D721Med (cell line): Measurements from ENCODE around the gene IFNB1.

Experiments used
- DNase-seq: peaks from one replicate; pipeline ENCODE4 v3.0.0; 2011; ENCODE audit warnings: low spot score; ENCODE audit not compliant: insufficient read length
- FAIRE-seq: peaks from 2 replicates; lab custom pipeline; 2011; peaks lifted over from hg19 to GRCh38; lab: Jason Lieb, UNC
- TF ChIP-seq, protein P1 (sequence below): IDR thresholded peaks from 2 replicates; pipeline ENCODE4 v1.5.1; 2012; ENCODE audit warnings: mild to moderate bottlenecking, control low read depth; ENCODE audit not compliant: insufficient read depth; ENCODE audit errors: missing control alignments

Gene IFNB1

DNA sequence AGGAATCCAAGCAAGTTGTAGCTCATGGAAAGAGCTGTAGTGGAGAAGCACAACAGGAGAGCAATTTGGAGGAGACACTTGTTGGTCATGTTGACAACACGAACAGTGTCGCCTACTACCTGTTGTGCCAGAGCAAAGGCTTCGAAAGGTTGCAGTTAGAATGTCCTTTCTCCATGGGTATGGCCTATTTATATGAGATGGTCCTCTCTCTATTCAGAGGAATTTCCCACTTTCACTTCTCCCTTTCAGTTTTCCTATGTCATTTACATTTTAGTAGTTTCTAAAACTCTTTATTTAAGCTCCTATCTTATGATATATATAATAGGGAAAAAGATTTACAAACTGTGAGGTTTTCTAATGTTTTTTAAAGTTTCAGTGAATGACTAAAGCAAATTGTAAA, at the start of gene IFNB1:
TSS of gene IFNB1 (minus strand) at position 162 of the 400 bp plus-strand sequence. CDS start at position 89, 73 bp downstream.
- TF ChIP-seq, protein P1, sequence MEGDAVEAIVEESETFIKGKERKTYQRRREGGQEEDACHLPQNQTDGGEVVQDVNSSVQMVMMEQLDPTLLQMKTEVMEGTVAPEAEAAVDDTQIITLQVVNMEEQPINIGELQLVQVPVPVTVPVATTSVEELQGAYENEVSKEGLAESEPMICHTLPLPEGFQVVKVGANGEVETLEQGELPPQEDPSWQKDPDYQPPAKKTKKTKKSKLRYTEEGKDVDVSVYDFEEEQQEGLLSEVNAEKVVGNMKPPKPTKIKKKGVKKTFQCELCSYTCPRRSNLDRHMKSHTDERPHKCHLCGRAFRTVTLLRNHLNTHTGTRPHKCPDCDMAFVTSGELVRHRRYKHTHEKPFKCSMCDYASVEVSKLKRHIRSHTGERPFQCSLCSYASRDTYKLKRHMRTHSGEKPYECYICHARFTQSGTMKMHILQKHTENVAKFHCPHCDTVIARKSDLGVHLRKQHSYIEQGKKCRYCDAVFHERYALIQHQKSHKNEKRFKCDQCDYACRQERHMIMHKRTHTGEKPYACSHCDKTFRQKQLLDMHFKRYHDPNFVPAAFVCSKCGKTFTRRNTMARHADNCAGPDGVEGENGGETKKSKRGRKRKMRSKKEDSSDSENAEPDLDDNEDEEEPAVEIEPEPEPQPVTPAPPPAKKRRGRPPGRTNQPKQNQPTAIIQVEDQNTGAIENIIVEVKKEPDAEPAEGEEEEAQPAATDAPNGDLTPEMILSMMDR: no peak
- no peak for FAIRE-seq
- no peak for DNase-seq

DNA sequence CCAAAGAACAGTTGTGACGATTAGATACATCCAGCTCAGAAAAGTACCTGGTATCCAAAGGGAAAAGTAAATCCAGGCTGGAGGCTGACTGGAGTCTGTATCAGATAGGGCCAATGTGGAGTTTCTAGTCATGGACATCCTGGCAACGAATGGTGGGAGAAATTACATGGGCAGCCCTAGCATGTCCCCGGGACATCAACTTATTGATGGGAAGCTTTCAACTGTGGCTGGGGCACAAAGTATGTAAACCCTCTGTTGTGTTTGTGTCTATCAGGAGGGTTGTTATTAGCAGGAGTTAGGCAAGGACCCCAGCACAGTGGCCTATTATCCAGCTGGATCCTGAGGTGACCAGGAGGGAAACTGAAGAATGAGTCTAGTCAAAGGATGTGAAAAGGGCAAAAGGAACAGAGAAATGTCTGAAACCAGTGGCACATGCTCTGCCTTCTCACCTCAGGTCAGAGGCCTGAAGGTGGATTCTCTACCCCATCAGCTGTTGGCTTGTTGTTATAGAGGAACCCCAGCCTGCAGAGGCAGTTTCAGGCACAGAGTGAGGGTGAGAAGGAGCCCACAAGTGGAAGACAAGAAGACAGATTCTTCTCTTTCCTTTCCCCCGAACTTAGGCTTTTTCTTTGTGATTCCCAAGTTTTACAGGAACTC, 44.0 kb upstream of the IFNB1 start:
- TF ChIP-seq, protein P1: no peak
- FAIRE-seq (no peak), DNase-seq (no peak)

GRCh38 chr9:21121079-21121478, 43.3 kb upstream of the IFNB1 start:
- TF ChIP-seq, protein P1: no peak
- no peak for DNase-seq
- FAIRE-seq: no peak

GRCh38 chr9:21119093-21119770, 41.5 kb upstream of the IFNB1 start:
- no peak for FAIRE-seq

DNA sequence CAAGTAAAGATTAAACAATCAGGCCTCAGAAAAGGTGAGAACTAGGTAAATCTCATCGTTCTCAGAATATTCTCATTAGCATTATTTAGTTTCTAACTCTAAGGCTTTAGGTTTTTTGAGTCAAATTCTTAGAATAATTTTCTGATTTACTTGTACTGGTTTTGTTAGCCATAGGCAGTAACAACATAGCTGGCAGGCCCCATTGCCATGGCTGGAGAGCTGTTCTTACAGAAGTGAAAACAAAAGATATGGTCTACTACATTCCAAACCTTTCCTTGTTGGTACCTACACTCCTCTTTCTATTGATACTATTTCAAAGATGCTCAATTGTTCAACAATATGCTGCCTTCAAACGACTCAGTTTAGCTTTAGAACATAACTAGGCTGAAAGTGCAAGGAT, 36.6 kb upstream of the IFNB1 start:
- FAIRE-seq: no peak
- DNase-seq: no peak
- TF ChIP-seq, protein P1: no peak

More at GRCh38 chr9:21119093-21119770, 41.5 kb upstream of the IFNB1 start:
- TF ChIP-seq, protein P1: no peak
- DNase-seq: no peak

DNA sequence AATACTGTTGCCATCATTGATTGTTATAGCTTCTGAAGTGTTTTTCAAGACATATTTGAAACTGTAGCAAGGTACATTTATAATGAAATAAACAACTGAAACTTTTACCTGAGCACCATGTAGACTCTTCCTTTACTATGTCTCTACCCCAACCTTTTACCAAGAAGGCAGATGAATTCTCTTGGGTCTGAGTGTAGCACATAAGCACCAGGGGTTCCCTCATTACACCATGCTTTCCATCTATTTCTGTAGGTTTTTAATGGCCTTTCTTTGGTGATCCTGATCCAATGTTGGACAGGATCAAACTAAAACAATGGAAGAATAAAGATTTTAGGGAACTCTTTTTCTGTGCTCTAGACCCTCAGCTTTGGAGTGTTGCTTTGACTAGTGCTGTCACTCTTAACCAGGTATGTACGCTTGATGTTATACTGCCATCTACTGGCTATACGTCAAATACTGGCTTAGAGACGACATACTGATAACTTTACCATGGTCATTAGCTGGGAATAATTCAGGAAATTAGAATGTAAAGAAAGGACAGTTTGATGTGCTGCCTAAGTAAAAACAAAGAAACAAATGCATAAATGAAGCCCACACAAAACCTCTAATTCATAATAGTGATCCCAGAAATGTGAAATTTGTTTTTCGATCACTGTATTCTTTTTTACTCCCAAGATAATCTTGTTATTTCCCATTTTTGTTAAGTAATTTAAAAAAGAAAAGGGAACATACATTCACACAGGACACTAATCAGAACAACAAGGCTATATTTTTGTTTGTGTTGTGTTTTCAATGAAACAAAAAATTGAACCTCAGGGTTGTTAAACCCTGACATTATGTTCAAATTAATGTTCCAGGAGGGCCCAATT, 33.2 kb upstream of the IFNB1 start:
- TF ChIP-seq, protein P1: peak; percentile 95
- DNase-seq: no peak

More for the DNA sequence above, 33.2 kb upstream of the IFNB1 start:
- FAIRE-seq: peak; percentile 89
